ENCODE results near the gene ACOT11.

Gene ACOT11

GRCh38 chr1:54602554-54602953 is 54.5 kb downstream of the ACOT11 start:
- no peak overlapping the region for H3K27ac ChIP-seq (ENCODE audit: low read length)
- no peak overlapping the region for H3K4me3 ChIP-seq (ENCODE audit: low read depth in 1 of 2, low read length in 2 of 2)
- DNase-seq, result no peak
- H3K4me1 ChIP-seq (ENCODE audit: insufficient read depth, low read length), result peaks cover 21% of the 10 kb centered on the region
- ATAC-seq (ENCODE audit: insufficient read depth, low read depth), result no peak
- H3K4me2 ChIP-seq (ENCODE audit: insufficient read depth, low read length), result no peak overlapping the region
- TF ChIP-seq CTCF (IDR thresholded peaks at IDR 0.05; ENCODE audit: borderline replicate concordance, extremely low read depth, low read length, poor library complexity, severe bottlenecking) (no peak), EZH2 (IDR thresholded peaks at IDR 0.05; ENCODE audit: borderline replicate concordance, low read depth, low read length, severe bottlenecking) (no peak)
- no peak overlapping the region for H2AFZ ChIP-seq (ENCODE audit: low read depth, low read length)
- no peaks in the 10 kb centered on the region for H3K27me3 ChIP-seq (ENCODE audit: insufficient read depth, low read length, poor library complexity)
- no peaks in the 10 kb centered on the region for H3K9me3 ChIP-seq (ENCODE audit: insufficient read depth, low read length, severe bottlenecking)
- no peaks in the 10 kb centered on the region for H4K20me1 ChIP-seq (ENCODE audit: insufficient read depth, low read length)
- H3K9ac ChIP-seq (ENCODE audit: low read depth, low read length), result no peak overlapping the region
- no peaks in the 10 kb centered on the region for H3K36me3 ChIP-seq (ENCODE audit: insufficient read depth, low read length)
- H3K79me2 ChIP-seq (ENCODE audit: insufficient read depth, low read length), result no peaks in the 10 kb centered on the region

- peaks cover 21% of the 10 kb centered on the region for H3K4me1 ChIP-seq (ENCODE audit: insufficient read depth, low read length)
- ATAC-seq (ENCODE audit: insufficient read depth, low read depth), result no peak
- no peak for TF ChIP-seq CTCF (IDR thresholded peaks at IDR 0.05; ENCODE audit: borderline replicate concordance, extremely low read depth, low read length, poor library complexity, severe bottlenecking)
- TF ChIP-seq EZH2 (IDR thresholded peaks at IDR 0.05; ENCODE audit: borderline replicate concordance, low read depth, low read length, severe bottlenecking), result no peak
Measured at GRCh38 chr1:54603241-54603640, 55.2 kb downstream of the ACOT11 start.

GRCh38 chr1:54604051-54604450 is 56.0 kb downstream of the ACOT11 start:
- H3K9ac ChIP-seq (ENCODE audit: low read depth, low read length), result peak overlapping the region; percentile 8; the same call in 1 of the 2 replicates
- no peaks in the 10 kb centered on the region for H4K20me1 ChIP-seq (ENCODE audit: insufficient read depth, low read length)
- no peak overlapping the region for H2AFZ ChIP-seq (ENCODE audit: low read depth, low read length)
- H3K27ac ChIP-seq (ENCODE audit: low read length), result peak overlapping the region; percentile 76
- H3K4me3 ChIP-seq (ENCODE audit: low read depth in 1 of 2, low read length in 2 of 2), result no peak overlapping the region
- ATAC-seq (ENCODE audit: insufficient read depth, low read depth) (no peak), DNase-seq (no peak)
- H3K4me1 ChIP-seq (ENCODE audit: insufficient read depth, low read length), result peaks cover 21% of the 10 kb centered on the region
- H3K4me2 ChIP-seq (ENCODE audit: insufficient read depth, low read length), result peak overlapping the region; percentile 43; the same call in 1 of the 2 replicates
- H3K36me3 ChIP-seq (ENCODE audit: insufficient read depth, low read length), result no peaks in the 10 kb centered on the region
- H3K79me2 ChIP-seq (ENCODE audit: insufficient read depth, low read length), result no peaks in the 10 kb centered on the region
- no peaks in the 10 kb centered on the region for H3K27me3 ChIP-seq (ENCODE audit: insufficient read depth, low read length, poor library complexity)
- TF ChIP-seq CTCF (IDR thresholded peaks at IDR 0.05; ENCODE audit: borderline replicate concordance, extremely low read depth, low read length, poor library complexity, severe bottlenecking) (no peak), EZH2 (IDR thresholded peaks at IDR 0.05; ENCODE audit: borderline replicate concordance, low read depth, low read length, severe bottlenecking) (no peak)
- no peaks in the 10 kb centered on the region for H3K9me3 ChIP-seq (ENCODE audit: insufficient read depth, low read length, severe bottlenecking)

More at GRCh38 chr1:54603241-54603640, 55.2 kb downstream of the ACOT11 start:
- H2AFZ ChIP-seq (ENCODE audit: low read depth, low read length), result no peak overlapping the region
- no peak overlapping the region for H3K4me2 ChIP-seq (ENCODE audit: insufficient read depth, low read length)
- peak overlapping the region; percentile 76 for H3K27ac ChIP-seq (ENCODE audit: low read length)
- no peak overlapping the region for H3K4me3 ChIP-seq (ENCODE audit: low read depth in 1 of 2, low read length in 2 of 2)
- no peaks in the 10 kb centered on the region for H3K79me2 ChIP-seq (ENCODE audit: insufficient read depth, low read length)
- H3K9ac ChIP-seq (ENCODE audit: low read depth, low read length), result no peak overlapping the region
- DNase-seq, result no peak
- no peaks in the 10 kb centered on the region for H3K9me3 ChIP-seq (ENCODE audit: insufficient read depth, low read length, severe bottlenecking)
- no peaks in the 10 kb centered on the region for H3K36me3 ChIP-seq (ENCODE audit: insufficient read depth, low read length)
- H3K27me3 ChIP-seq (ENCODE audit: insufficient read depth, low read length, poor library complexity), result no peaks in the 10 kb centered on the region
- no peaks in the 10 kb centered on the region for H4K20me1 ChIP-seq (ENCODE audit: insufficient read depth, low read length)
